ENCODE measurements around the gene SERPIND1.

GRCh38 chr22:20810645-20811044, 36.7 kb downstream of the SERPIND1 start:
- TF ChIP-seq POLR2A (IDR thresholded peaks at IDR 0.05; ENCODE audit: low read length) (no peak), GATA1 (IDR thresholded peaks at IDR 0.05; ENCODE audit: low read depth, low read length) (no peak)
